ENCODE data around the gene KIAA0319L.
"Not testable (repeated sequence)": the region's sequence is repeated elsewhere in the genome, so short reads cannot be mapped to it uniquely, and the experiment has no call there.

The KIAA0319L gene

GRCh38 chr1:35581621-35582020 lies 24.4 kb upstream of the KIAA0319L start:
- not testable (repeated sequence) for DNase-seq (ENCODE audit: low read depth)

GRCh38 chr1:35580949-35581388 lies 23.8 kb upstream of the KIAA0319L start:
- DNase-seq (ENCODE audit: low read depth) = no peak

DNA sequence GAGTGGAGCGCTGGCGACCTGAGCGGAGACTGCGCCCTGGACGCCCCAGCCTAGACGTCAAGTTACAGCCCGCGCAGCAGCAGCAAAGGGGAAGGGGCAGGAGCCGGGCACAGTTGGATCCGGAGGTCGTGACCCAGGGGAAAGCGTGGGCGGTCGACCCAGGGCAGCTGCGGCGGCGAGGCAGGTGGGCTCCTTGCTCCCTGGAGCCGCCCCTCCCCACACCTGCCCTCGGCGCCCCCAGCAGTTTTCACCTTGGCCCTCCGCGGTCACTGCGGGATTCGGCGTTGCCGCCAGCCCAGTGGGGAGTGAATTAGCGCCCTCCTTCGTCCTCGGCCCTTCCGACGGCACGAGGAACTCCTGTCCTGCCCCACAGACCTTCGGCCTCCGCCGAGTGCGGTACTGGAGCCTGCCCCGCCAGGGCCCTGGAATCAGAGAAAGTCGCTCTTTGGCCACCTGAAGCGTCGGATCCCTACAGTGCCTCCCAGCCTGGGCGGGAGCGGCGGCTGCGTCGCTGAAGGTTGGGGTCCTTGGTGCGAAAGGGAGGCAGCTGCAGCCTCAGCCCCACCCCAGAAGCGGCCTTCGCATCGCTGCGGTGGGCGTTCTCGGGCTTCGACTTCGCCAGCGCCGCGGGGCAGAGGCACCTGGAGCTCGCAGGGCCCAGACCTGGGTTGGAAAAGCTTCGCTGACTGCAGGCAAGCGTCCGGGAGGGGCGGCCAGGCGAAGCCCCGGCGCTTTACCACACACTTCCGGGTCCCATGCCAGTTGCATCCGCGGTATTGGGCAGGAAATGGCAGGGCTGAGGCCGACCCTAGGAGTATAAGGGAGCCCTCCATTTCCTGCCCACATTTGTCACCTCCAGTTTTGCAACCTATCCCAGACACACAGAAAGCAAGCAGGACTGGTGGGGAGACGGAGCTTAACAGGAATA lies 20.1 kb upstream of the KIAA0319L start:
- DNase-seq (ENCODE audit: low read depth) = no peak

- not testable (repeated sequence) for DNase-seq (ENCODE audit: low read depth)
These were observed 19.5 kb upstream of the KIAA0319L start for GRCh38 chr1:35576766-35577070.

DNA sequence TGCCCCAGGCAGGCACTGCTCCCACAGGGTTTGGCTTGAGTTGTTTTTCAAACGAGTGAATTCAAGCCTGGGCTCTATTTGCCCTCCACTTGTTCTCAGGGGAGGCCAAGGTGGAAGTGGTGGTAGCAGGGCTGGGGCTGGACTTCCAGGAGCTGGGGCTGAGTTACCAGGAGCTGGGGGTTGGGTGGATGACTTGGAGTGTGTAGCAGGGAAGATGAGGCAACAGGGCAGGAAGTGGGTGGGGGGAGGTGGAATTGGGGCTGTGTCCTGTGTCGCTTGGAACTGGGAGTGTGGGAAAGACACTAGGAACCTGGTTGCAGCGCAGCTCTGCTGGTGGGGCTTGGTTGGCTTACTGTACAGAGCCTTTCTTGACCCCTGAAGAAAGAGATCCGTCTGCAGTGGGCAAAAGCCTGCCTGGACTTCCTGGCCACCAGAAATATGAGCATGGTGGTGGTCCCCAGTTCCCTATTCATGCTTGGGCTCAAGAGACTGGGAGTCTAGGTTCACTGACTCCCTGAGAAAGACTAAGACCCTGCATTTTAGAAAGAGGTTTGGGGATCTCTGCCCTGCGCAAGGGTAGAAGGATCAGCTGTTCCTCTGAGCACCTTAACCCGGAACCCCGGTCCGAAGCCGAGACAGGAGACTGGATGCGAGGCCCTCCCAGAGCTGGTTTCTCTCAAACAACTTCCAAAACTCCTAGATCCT lies 19.0 kb upstream of the KIAA0319L start:
- DNase-seq (ENCODE audit: low read depth) = no peak

DNA sequence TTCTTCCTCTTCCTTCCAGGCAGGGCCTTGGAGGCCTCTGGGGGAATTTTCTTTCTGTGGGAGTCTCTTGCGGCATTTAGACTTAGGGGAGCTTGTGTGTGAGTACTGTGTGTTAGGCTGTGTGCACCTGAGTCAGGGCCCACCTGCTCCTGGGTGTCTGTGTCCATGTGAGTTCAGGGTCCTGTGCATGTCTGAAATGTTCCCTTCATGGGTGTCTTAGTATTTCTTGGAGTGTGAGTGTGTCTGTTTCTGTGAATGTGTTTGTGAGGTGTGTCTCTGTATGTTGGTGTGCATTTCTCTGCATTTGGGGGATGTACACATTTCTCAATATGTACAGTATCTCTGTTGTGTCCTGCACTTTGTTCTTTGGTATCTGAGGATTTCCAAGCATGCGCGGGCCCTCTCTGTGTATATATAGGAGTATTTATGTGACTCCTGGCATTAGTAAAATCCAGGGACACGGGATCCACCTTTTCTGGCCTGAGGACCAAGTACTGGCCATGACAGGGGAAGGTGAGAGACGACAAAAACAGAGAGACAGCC lies 18.3 kb upstream of the KIAA0319L start:
- DNase-seq (ENCODE audit: low read depth) = no peak

- DNase-seq (ENCODE audit: low read depth) = no peak
These were observed 17.6 kb upstream of the KIAA0319L start for GRCh38 chr1:35574655-35575415.

DNA sequence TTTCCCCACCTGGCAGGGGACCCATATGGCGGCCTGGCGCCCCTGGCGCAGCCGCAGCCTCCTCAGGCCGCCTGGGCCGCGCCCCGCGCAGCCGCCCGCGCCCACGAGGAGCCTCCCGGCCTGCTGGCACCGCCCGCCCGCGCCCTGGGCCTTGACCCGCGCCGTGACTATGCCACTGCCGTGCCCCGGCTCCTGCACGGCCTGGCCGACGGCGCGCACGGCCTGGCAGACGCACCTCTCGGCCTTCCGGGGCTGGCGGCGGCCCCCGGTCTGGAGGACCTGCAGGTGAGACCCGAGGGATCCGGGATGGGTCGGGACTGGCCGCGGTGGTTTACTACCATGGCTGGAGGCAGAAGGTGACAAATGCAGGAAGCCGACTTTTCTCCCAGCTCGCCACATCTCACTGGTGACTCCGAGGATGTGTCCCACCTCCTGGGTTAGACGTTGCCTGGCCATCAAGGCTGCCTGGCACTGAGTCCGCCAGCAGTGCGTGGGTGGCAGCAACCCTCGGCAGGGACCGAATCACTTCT lies 17.0 kb upstream of the KIAA0319L start:
- no peak for DNase-seq (ENCODE audit: low read depth)

DNA sequence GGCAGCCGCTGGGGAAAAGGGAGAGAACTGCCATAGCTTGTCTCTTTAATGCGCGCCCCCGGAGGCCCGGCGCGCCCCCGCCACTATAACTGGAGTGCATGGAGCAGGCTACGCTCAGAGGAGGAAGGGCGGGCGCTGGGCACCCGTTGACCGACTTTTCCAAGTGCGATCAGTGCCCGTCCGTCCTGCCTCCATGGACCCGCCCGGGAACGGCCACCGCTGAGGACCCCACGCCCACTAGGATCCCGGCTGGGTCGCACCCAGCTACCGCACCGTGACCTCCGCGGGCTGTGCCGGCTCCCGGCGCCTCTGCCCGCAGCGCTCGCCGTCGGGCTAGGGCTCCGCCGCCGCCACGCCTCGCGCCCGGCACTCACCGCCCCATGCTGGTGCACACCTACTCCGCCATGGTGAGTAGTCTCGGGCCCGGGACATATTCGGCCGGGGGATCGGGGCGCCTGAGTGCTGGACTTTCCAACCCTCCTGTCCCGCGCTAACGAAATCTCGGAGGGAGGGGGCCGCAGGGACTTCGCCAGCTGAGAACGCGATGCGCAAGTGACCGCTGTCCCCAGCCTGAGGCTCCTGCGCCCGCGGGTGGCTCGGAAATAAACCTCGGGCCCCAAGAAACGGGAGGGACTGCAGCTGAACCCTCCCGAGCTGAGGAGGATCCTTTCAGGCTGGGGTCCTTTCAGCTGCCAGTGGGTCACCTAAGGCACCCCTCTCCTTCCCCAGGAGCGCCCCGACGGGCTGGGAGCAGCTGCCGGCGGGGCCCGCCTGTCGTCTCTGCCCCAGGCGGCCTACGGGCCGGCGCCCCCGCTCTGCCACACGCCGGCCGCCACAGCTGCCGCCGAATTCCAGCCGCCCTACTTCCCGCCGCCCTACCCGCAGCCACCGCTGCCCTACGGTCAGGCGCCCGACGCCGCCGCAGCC lies 16.3 kb upstream of the KIAA0319L start, which contains the start of gene TFAP2E:
TFAP2E (plus strand) TSS at position 117 of the 927 bp plus-strand sequence; CDS start at position 381, 264 bp downstream.
- peak; percentile 46 for DNase-seq (ENCODE audit: low read depth)

- no peak for DNase-seq (ENCODE audit: low read depth)
These were observed 15.1 kb upstream of the KIAA0319L start for GRCh38 chr1:35572296-35572695.

DNA sequence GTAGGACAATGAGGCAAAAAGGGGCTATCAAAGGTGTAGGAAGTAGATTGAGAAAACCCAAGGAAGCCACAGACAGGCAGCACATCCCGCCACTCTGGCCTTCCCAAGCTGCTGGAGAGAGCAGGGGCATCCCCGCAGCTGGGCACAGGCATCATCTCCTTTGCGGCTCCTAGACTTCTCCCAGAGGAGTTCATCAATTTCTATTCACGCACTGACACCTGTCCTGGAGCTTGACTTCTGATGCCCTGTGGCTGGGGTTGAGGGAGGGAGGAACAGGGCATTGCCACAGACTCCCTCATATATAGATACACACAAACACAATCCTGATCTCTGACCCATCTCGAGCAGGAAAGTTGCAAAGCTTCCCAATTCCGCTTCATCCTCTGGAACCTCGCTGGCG lies 14.1 kb upstream of the KIAA0319L start:
- no peak for DNase-seq (ENCODE audit: low read depth)

GRCh38 chr1:35570589-35571137 lies 13.5 kb upstream of the KIAA0319L start:
- no peak for DNase-seq (ENCODE audit: low read depth)

DNA sequence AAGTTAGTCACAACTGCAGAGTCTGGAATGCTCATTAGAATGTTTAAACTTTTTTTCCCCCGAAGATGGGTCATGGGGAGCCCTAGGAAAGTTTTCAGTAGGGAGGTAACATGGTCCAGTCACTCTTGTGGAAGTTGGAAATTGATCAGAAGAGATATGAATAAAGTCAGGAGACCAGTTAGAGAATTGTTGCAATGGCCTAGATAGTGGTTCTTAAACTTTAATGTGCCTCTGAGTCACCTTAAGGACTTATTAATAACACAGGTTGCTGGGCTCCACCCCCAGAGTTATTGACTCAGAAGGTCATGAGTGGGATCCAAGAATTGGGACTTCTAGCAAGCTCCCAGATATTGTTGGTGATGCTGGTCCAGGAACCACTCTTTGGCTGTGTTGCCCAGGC lies 12.7 kb upstream of the KIAA0319L start:
- peak; percentile 41 for DNase-seq (ENCODE audit: low read depth)

DNA sequence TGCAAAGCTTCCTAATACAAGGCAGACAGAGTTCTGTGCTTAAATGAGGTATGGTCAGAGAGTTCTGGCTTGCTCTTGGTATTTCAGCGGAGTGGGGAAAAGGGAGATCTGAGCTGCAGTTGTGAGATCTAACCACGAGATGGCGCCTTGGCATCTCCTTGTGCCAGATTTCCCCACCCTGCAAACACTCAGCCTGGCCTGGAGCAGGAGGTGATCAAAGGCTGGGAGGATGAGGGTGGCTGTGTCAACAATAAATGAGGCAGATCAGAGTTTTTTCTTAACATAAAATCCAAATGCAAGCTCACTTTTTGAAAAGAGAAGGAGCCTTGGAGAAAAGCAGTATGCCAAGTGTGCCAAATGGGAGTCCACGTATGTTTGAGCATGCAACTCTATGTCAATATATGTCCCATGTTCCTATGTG lies 11.8 kb upstream of the KIAA0319L start:
- DNase-seq (ENCODE audit: low read depth) = peak; percentile 60

GRCh38 chr1:35567947-35568558 lies 10.8 kb upstream of the KIAA0319L start:
- DNase-seq (ENCODE audit: low read depth) = peak; percentile 26

DNA sequence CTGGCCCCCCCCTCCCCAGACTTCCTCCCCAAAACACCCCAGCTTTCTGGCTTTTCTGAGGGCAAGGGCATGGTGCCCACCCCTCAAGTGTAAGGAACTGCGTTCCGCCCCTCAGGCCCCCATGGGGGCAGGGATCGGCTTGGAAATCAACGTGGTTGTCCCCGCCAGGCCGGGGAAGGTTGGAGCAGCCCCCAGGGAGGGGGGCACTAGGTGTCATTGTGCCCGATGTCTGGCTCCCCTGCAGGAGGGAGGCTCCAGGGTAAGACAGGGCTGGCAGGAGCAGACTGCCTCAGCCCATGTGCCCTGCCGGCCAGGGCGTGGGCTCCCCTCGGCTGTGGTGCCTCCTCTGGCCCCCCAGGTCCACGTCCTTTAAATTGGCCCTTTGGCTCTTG lies 8.5 kb upstream of the KIAA0319L start:
- no peak for DNase-seq (ENCODE audit: low read depth)

DNA sequence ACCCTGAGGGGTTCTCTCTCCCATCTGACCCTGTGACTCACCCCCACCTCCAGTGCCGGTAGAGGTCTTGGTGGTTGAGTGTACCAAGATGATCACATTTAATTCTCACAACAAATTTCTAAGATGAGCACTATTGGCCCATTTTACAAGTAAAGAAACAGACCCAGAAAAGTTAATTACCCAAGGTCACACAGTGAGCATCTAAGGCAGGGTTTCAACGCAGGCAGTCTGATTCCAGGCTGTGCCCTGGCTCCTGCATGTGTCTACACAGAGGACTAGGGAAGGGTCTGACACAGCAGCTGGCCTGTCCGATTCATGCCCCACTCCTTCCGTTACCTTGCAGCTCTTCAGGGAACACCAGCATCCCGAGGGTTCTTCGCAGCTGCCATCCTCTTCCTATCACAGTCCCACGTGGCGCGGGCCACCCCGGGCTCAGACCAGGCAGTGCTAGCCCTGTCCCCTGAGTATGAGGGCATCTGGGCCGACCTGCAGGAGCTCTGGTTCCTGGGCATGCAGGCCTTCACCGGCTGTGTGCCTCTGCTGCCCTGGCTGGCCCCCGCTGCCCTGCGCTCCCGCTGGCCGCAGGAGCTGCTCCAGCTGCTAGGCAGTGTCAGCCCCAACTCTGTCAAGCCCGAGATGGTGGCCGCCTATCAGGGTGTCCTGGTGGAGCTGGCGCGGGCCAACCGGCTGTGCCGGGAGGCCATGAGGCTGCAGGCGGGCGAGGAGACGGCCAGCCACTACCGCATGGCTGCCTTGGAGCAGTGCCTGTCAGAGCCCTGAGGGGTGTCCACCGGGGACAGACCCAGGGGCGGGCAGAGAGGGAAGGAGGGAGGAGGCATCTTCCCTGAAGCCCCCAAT lies 7.9 kb upstream of the KIAA0319L start:
- no peak for DNase-seq (ENCODE audit: low read depth)

GRCh38 chr1:35564037-35564883 lies 7.1 kb upstream of the KIAA0319L start:
- peak; percentile 78 for DNase-seq (ENCODE audit: low read depth)

Measured in iris pigment epithelial cell (primary cell).